ENCODE data around the gene KLF11. TPM values are rescaled to one million over a fixed set of nuclear protein-coding genes. Genes with fewer than 3 reads are reported as not detected.

KLF11 gene
- total and polyA plus RNA-seq, 2 of the 8 experiments (the other 6 are each of a cell fraction or from before 2014, with no cell fraction given), result 6.4 to 10.1 TPM

GRCh38 chr2:10091182-10091888 is 48.0 kb downstream of the KLF11 start:
- no peak overlapping the region for H2AK5ac ChIP-seq (ENCODE audit: low read depth, low read length)
- TF ChIP-seq JUND (IDR thresholded peaks at IDR 0.05; ENCODE audit: low read length), result no peak
- TF ChIP-seq, protein P1, sequence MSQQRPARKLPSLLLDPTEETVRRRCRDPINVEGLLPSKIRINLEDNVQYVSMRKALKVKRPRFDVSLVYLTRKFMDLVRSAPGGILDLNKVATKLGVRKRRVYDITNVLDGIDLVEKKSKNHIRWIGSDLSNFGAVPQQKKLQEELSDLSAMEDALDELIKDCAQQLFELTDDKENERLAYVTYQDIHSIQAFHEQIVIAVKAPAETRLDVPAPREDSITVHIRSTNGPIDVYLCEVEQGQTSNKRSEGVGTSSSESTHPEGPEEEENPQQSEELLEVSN (IDR thresholded peaks at IDR 0.05), result peak; percentile 44; the same call in 1 of the 2 replicates
- H2BK20ac ChIP-seq (ENCODE audit: low read length), result no peak overlapping the region
- H3K4me1 ChIP-seq (replicated peaks in 1 of 4; ENCODE audit: control insufficient read depth in 3 of 4, insufficient read depth in 4 of 4, low read length in 3 of 4), result peaks cover 0 to 2% (median 0%) of the 10 kb centered on the region in 4 experiments; a peak in 2 of 7 replicates
- no peaks in the 10 kb centered on the region for H3K23me2 ChIP-seq (ENCODE audit: low read depth, low read length)
- no peak overlapping the region for H2BK5ac ChIP-seq (ENCODE audit: low read depth, low read length)
- H4K8ac ChIP-seq (ENCODE audit: extremely low read depth, insufficient read depth, low read length), result no peak overlapping the region
- no peaks in the 10 kb centered on the region for H3K27me3 ChIP-seq (replicated peaks in 1 of 4; ENCODE audit: control insufficient read depth in 3 of 4, extremely low read depth in 1 of 4, insufficient read depth in 3 of 4, low read length in 3 of 4)
- no peaks in the 10 kb centered on the region for H3K9me3 ChIP-seq (ENCODE audit: insufficient read depth in 2 of 2, low read depth in 1 of 2, low read length in 1 of 2)
- H2AFZ ChIP-seq (ENCODE audit: low read length), result no peak overlapping the region
- WGBS, 2 experiments (ENCODE audit: extremely low coverage in 1 of 2, insufficient coverage in 1 of 2, insufficient read length in 1 of 2, insufficient replicate concordance in 2 of 2, low coverage in 1 of 2, low lambda C conversion rate in 2 of 2, missing lambda C conversion rate in 1 of 2), result 94% methylated on average over 34 of the region's 52 CpGs; no CpG with 5 or more reads in 1 of the 2 experiments
- H3K36me3 ChIP-seq (ENCODE audit: control insufficient read depth in 2 of 4, insufficient read depth in 4 of 4, low read length in 3 of 4), result no peaks in the 10 kb centered on the region
- H3K79me2 ChIP-seq (ENCODE audit: control insufficient read depth in 1 of 2, insufficient read depth in 2 of 2, low read length in 2 of 2), result no peaks in the 10 kb centered on the region
- H3K23ac ChIP-seq (ENCODE audit: insufficient read length), result no peak overlapping the region
- H3K4me3 ChIP-seq (ENCODE audit: extremely low read depth in 1 of 4, insufficient read depth in 2 of 4, low read depth in 3 of 4, low read length in 4 of 4), result no peak overlapping the region
- no peak overlapping the region for H3K4ac ChIP-seq (replicated peaks; ENCODE audit: insufficient read length, low read depth, low read length)
- no peak for DNase-seq (ENCODE audit: low read depth in 1 of 2, low spot score in 2 of 2)
- H4K5ac ChIP-seq (ENCODE audit: insufficient read length, low read depth, low read length), result no peak overlapping the region
- no peak overlapping the region for H3K56ac ChIP-seq (replicated peaks; ENCODE audit: insufficient read length, low read depth, low read length)
- H4K20me1 ChIP-seq (replicated peaks in 1 of 2; ENCODE audit: control insufficient read depth in 1 of 2, insufficient read depth in 2 of 2, low read length in 2 of 2), result no peaks in the 10 kb centered on the region
- CTCF ChIA-PET (ENCODE audit: partially characterized antibody), result interaction anchor here (0.6 to 24.1 kb wide), 10 partner anchors 8 to 494 kb away, joined by 3 to 429 read pairs (median 3); partner anchors contain the start of gene CYS1
- H2BK12ac ChIP-seq (ENCODE audit: low read depth, low read length), result no peak overlapping the region
- H3K27ac ChIP-seq (ENCODE audit: low read depth, low read length), result no peak overlapping the region
- POLR2A ChIA-PET (ENCODE audit: partially characterized antibody), result interaction anchor here (0.6 to 2.6 kb wide), 4 partner anchors 9 to 421 kb away, joined by 4 to 9 read pairs (median 5); no protein-coding TSS in a partner anchor
- no peak overlapping the region for H2BK15ac ChIP-seq (ENCODE audit: low read length)
- no peak overlapping the region for H3K14ac ChIP-seq (ENCODE audit: insufficient read length)
- no peak for FAIRE-seq
- no peak overlapping the region for H3K9ac ChIP-seq (replicated peaks in 1 of 4; ENCODE audit: extremely low read depth in 1 of 4, low read depth in 3 of 4, low read length in 3 of 4)
- H3K18ac ChIP-seq (ENCODE audit: extremely low read depth, low read length), result no peak overlapping the region
- no peaks in the 10 kb centered on the region for H3K79me1 ChIP-seq (ENCODE audit: low read depth, low read length)
- no peak overlapping the region for H4K91ac ChIP-seq (replicated peaks; ENCODE audit: insufficient read length, low read length)
- H2BK120ac ChIP-seq (replicated peaks; ENCODE audit: low read depth, low read length), result no peak overlapping the region
- H3K4me2 ChIP-seq (ENCODE audit: insufficient read depth in 1 of 2, low read depth in 2 of 2, low read length in 2 of 2), result no peak overlapping the region
